Esophagus muscularis mucosa (tissue), 4 donors: ENCODE data around the gene SASH1. TPM values are rescaled to one million over a fixed set of nuclear protein-coding genes. Genes with fewer than 3 reads are reported as not detected.
A peak's percentile ranks its signal among the peaks of the same experiment; 100 is the strongest.

ENCODE experiments used
- DNase-seq: peaks from one replicate; pipeline ENCODE4 v3.0.0-alpha.2; 2017; ENCODE audit errors: extremely low spot score
- H3K27ac ChIP-seq, 4 donors: fragments of 200-600 bp; sonication (generic); replicated peaks in 1 of 4; 1 replicate in 3 of 4; 2 replicates in 1 of 4; pipeline ENCODE4 v1.5.1; 2016 to 2019; ENCODE audit warnings: mild to moderate bottlenecking in 1 of 4
- H3K27me3 ChIP-seq, 4 donors: fragments of 200-600 bp; sonication (generic); one replicate each; pipeline versions ENCODE4 v1.5.1 to v1.6.0; 2016 to 2019
- H3K36me3 ChIP-seq, 4 donors: fragments of 200-600 bp; sonication (generic); one replicate each; pipeline ENCODE4 v1.5.1; 2016 to 2019
- H3K4me1 ChIP-seq, 4 donors: fragments of 200-600 bp; sonication (generic); one replicate each; pipeline ENCODE4 v1.5.1; 2016 to 2019
- H3K4me3 ChIP-seq, 4 donors: fragments of 200-600 bp; sonication (generic); 1 replicate in 2 of 4; 2 replicates in 2 of 4; pipeline ENCODE4 v1.5.1; 2016 to 2019; ENCODE audit warnings: mild to moderate bottlenecking in 4 of 4, moderate library complexity in 1 of 4
- H3K9me3 ChIP-seq, 4 donors: fragments of 200-600 bp; sonication (generic); 1 replicate in 3 of 4; 2 replicates in 1 of 4; pipeline ENCODE4 v1.5.1; 2016 to 2019
- CTCF ChIP-seq, 3 experiments: fragments of 200-600 bp in 2 of 3; fragments of 450-650 bp in 1 of 3; sonication (generic) in 2 of 3; IDR thresholded peaks; one replicate each; pipeline ENCODE4 v1.5.1; 2017 to 2019; ENCODE audit warnings: antibody characterized with exemption in 3 of 3, mild to moderate bottlenecking in 2 of 3, moderate library complexity in 1 of 3
- EP300 ChIP-seq: sonication (generic); formaldehyde crosslinking; IDR thresholded peaks from one replicate; pipeline ENCODE4 v1.6.1; 2017; ENCODE audit warnings: antibody characterized with exemption
- POLR2A ChIP-seq: fragments of 450-650 bp; IDR thresholded peaks from one replicate; pipeline ENCODE4 v1.6.1; 2017; ENCODE audit warnings: antibody characterized with exemption, moderate library complexity, mild to moderate bottlenecking, low read depth
- POLR2AphosphoS5 ChIP-seq, 2 donors: sonication (generic); formaldehyde crosslinking; IDR thresholded peaks; one replicate each; pipeline ENCODE4 v1.6.1; 2017; ENCODE audit warnings: antibody characterized with exemption in 2 of 2
- WGBS: methylation state at CpG from one replicate; pipeline ENCODE4 v1.1.5; 2018; 5-methylcytosine and 5-hydroxymethylcytosine counted together
- intact Hi-C: fragments of 100-400 bp; cut with DNase I; formaldehyde crosslinking; loops from one replicate; pipeline ENCODE4 v1.15.1; 2023
- total RNA-seq, 4 donors: library from RNA; depleted of rRNA; stranded (reverse); fragments of >200 nt; gene quantifications; one replicate each; pipeline versions ENCODE4 v1.1.0 to v1.2.1, GENCODE V29; 2016

Gene SASH1
- total RNA-seq, 4 donors from 2014 or later, result 56.5 to 86.6 (median 70.3) TPM

GRCh38 chr6:148417045-148417444, 74.4 kb downstream of the SASH1 start:
- Histone ChIP-seq H3K27ac (no peak overlapping the region), H3K36me3 (no peaks in the 10 kb centered on the region), H3K4me1 (peaks cover 26 to 30% (median 29%) of the 10 kb centered on the region in 4 donors), H3K9me3 (no peaks in the 10 kb centered on the region), H3K4me3 (no peak overlapping the region), H3K27me3 (no peaks in the 10 kb centered on the region)
- intact Hi-C loops, result no loop called here
- 100% methylated on average over 8 of the region's 8 CpGs for WGBS
- no peak for TF ChIP-seq POLR2A
- TF ChIP-seq CTCF (IDR thresholded peaks at IDR 0.05), result no peak
- TF ChIP-seq POLR2AphosphoS5 (IDR thresholded peaks at IDR 0.05), result no peak
- no peak for TF ChIP-seq EP300
- DNase-seq, result no peak

- TF ChIP-seq EP300 (no peak), POLR2AphosphoS5 (IDR thresholded peaks at IDR 0.05) (no peak), CTCF (IDR thresholded peaks at IDR 0.05) (no peak)
- intact Hi-C loops, result no loop called here
- Histone ChIP-seq H3K4me1 (peaks cover 34 to 51% (median 48%) of the 10 kb centered on the region in 4 donors), H3K9me3 (no peaks in the 10 kb centered on the region), H3K36me3 (no peaks in the 10 kb centered on the region), H3K4me3 (no peak overlapping the region), H3K27me3 (no peaks in the 10 kb centered on the region), H3K27ac (no peak overlapping the region)
- DNase-seq, result no peak
- 75% methylated on average over 5 of the region's 5 CpGs for WGBS
These were observed 76.8 kb downstream of the SASH1 start for GRCh38 chr6:148419430-148419829.

- no peak for DNase-seq
- intact Hi-C loops, result no loop called here
- Histone ChIP-seq H3K36me3 (no peaks in the 10 kb centered on the region), H3K27ac (peak overlapping the region in 1 of 4 donors; percentile 19), H3K9me3 (no peaks in the 10 kb centered on the region), H3K4me3 (no peak overlapping the region), H3K27me3 (no peaks in the 10 kb centered on the region), H3K4me1 (peaks cover 22 to 44% (median 41%) of the 10 kb centered on the region in 4 donors)
- TF ChIP-seq EP300 (no peak), POLR2A (no peak), POLR2AphosphoS5 (IDR thresholded peaks at IDR 0.05) (no peak), CTCF (IDR thresholded peaks at IDR 0.05) (no peak)
- WGBS, result 85% methylated on average over 4 of the region's 4 CpGs
These were observed 79.4 kb downstream of the SASH1 start for GRCh38 chr6:148422085-148422484.

GRCh38 chr6:148423133-148423532, 80.5 kb downstream of the SASH1 start:
- TF ChIP-seq POLR2AphosphoS5 (IDR thresholded peaks at IDR 0.05) (no peak), EP300 (no peak), POLR2A (no peak), CTCF (IDR thresholded peaks at IDR 0.05) (no peak)
- Histone ChIP-seq H3K9me3 (no peaks in the 10 kb centered on the region), H3K4me3 (no peak overlapping the region), H3K27ac (peak overlapping the region; percentile 48 to 68 (median 58)), H3K36me3 (no peaks in the 10 kb centered on the region), H3K27me3 (no peaks in the 10 kb centered on the region), H3K4me1 (peaks cover 30 to 49% (median 45%) of the 10 kb centered on the region in 4 donors)
- no peak for DNase-seq
- intact Hi-C loops, result no loop called here
- 83% methylated on average over 4 of the region's 4 CpGs for WGBS

GRCh38 chr6:148423601-148424270, 81.1 kb downstream of the SASH1 start:
- 34% methylated on average over 9 of the region's 9 CpGs for WGBS
- H3K4me1 ChIP-seq, result peaks cover 30 to 49% (median 46%) of the 10 kb centered on the region in 4 donors
- H3K27me3 ChIP-seq, result no peaks in the 10 kb centered on the region
- no peaks in the 10 kb centered on the region for H3K9me3 ChIP-seq
- H3K27ac ChIP-seq, result peak overlapping the region; percentile 48 to 68 (median 58)
- H3K4me3 ChIP-seq, result no peak overlapping the region
- DNase-seq, result no peak
- TF ChIP-seq EP300 (no peak), CTCF (IDR thresholded peaks at IDR 0.05) (no peak), POLR2AphosphoS5 (IDR thresholded peaks at IDR 0.05) (no peak), POLR2A (no peak)
- H3K36me3 ChIP-seq, result no peaks in the 10 kb centered on the region
- intact Hi-C loops, result no loop called here
